ENCODE data around the gene CRABP2.

- no peak for TF ChIP-seq POLR2AphosphoS5 (IDR thresholded peaks at IDR 0.05; ENCODE audit: low read depth, low read length)
- no peak for TF ChIP-seq FOXP2 (optimal IDR thresholded peaks at IDR 0.05; ENCODE audit: borderline replicate concordance, extremely low read depth, extremely low read length, insufficient read depth)
- TF ChIP-seq, protein P1, sequence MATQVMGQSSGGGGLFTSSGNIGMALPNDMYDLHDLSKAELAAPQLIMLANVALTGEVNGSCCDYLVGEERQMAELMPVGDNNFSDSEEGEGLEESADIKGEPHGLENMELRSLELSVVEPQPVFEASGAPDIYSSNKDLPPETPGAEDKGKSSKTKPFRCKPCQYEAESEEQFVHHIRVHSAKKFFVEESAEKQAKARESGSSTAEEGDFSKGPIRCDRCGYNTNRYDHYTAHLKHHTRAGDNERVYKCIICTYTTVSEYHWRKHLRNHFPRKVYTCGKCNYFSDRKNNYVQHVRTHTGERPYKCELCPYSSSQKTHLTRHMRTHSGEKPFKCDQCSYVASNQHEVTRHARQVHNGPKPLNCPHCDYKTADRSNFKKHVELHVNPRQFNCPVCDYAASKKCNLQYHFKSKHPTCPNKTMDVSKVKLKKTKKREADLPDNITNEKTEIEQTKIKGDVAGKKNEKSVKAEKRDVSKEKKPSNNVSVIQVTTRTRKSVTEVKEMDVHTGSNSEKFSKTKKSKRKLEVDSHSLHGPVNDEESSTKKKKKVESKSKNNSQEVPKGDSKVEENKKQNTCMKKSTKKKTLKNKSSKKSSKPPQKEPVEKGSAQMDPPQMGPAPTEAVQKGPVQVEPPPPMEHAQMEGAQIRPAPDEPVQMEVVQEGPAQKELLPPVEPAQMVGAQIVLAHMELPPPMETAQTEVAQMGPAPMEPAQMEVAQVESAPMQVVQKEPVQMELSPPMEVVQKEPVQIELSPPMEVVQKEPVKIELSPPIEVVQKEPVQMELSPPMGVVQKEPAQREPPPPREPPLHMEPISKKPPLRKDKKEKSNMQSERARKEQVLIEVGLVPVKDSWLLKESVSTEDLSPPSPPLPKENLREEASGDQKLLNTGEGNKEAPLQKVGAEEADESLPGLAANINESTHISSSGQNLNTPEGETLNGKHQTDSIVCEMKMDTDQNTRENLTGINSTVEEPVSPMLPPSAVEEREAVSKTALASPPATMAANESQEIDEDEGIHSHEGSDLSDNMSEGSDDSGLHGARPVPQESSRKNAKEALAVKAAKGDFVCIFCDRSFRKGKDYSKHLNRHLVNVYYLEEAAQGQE (IDR thresholded peaks at IDR 0.05; ENCODE audit: insufficient read depth in 1 of 2, low read depth in 2 of 2, low read length in 2 of 2): no peak
These were observed 7.2 kb upstream of the CRABP2 start for GRCh38 chr1:156712626-156713025.
